Mucosa of descending colon (tissue), 3 donors: Measurements from ENCODE around the gene PACS2. TPM values are rescaled to one million over a fixed set of nuclear protein-coding genes. Genes with fewer than 3 reads are reported as not detected.

Experiments used
- ATAC-seq: fragments of 200-7000 bp; cut with Tn5 transposase; one replicate; pipeline ENCODE4 v1.9.1; 2020; ENCODE audit warnings: mild to moderate bottlenecking, moderate library complexity
- DNase-seq, 3 donors: peaks; one replicate each; pipeline ENCODE4 v3.0.0-alpha.2; 2020
- H3K36me3 ChIP-seq: fragments of 200-600 bp; one replicate; pipeline ENCODE4 v1.8.0; 2021; ENCODE audit warnings: low read depth, mild to moderate bottlenecking
- H3K4me1 ChIP-seq: fragments of 200-600 bp; one replicate; pipeline ENCODE4 v1.8.0; 2021; ENCODE audit warnings: low read depth, mild to moderate bottlenecking
- H3K4me3 ChIP-seq: fragments of 200-600 bp; one replicate; pipeline ENCODE4 v1.8.0; 2021; ENCODE audit warnings: mild to moderate bottlenecking
- H3K9me3 ChIP-seq: fragments of 200-600 bp; one replicate; pipeline ENCODE4 v1.8.0; 2021; ENCODE audit warnings: mild to moderate bottlenecking
- CTCF ChIP-seq: fragments of 200-600 bp; IDR thresholded peaks from one replicate; pipeline ENCODE4 v1.8.0; 2022; ENCODE audit warnings: antibody characterized with exemption, mild to moderate bottlenecking
- intact Hi-C, 2 donors: fragments of 100-400 bp; cut with DNase I in 1 of 2; cut with micrococcal nuclease in 1 of 2; formaldehyde crosslinking; loops; one replicate each; pipeline versions ENCODE4 v1.11.0 to v1.11.1; 2022; cut with DNase I, micrococcal nuclease
- total RNA-seq, 3 donors: library from RNA; stranded (reverse); fragmentation: NEBNext Ultra II Directional in 2 of 3; extraction: Animal tissue kit (Norgen Biotek cat#: 25700) in 2 of 3; gene quantifications; one replicate each; pipeline versions ENCODE4 v1.2.1 to v1.2.4, GENCODE V29; 2021 to 2023
- donor health status: DM: no; HTN: no; CAD: no; lungs with moderate emphysema.
- donor health status: DM: no; HTN: no; CAD: no.
- donor health status: DM: no; HTN: yes; CAD: no.

Gene PACS2
- total RNA-seq, 3 donors from 2014 or later = 71.7 to 84.3 (median 78.9) TPM

GRCh38 chr14:105431256-105431655 lies 116.7 kb downstream of the PACS2 start:
- Histone ChIP-seq H3K36me3 (no peaks in the 10 kb centered on the region), H3K4me3 (no peak overlapping the region), H3K9me3 (no peaks in the 10 kb centered on the region), H3K4me1 (no peaks in the 10 kb centered on the region)
- intact Hi-C loops = no loop called here
- TF ChIP-seq CTCF = no peak
- DNase-seq (no peak), ATAC-seq (no peak)

- Histone ChIP-seq H3K36me3 (no peaks in the 10 kb centered on the region), H3K9me3 (no peaks in the 10 kb centered on the region), H3K4me3 (no peak overlapping the region), H3K4me1 (no peaks in the 10 kb centered on the region)
- no peak for TF ChIP-seq CTCF
- intact Hi-C loops = no loop called here
- ATAC-seq (no peak), DNase-seq (no peak)
Observed at GRCh38 chr14:105432657-105433056, 118.1 kb downstream of the PACS2 start.

GRCh38 chr14:105433161-105433605 lies 118.6 kb downstream of the PACS2 start:
- no peak for DNase-seq
- no peak for ATAC-seq
- TF ChIP-seq CTCF = no peak
- Histone ChIP-seq H3K4me3 (no peak overlapping the region), H3K4me1 (no peaks in the 10 kb centered on the region), H3K9me3 (no peaks in the 10 kb centered on the region), H3K36me3 (no peaks in the 10 kb centered on the region)
- intact Hi-C loops = no loop called here

GRCh38 chr14:105436402-105436801 lies 121.9 kb downstream of the PACS2 start:
- Histone ChIP-seq H3K4me1 (no peaks in the 10 kb centered on the region), H3K9me3 (no peaks in the 10 kb centered on the region), H3K36me3 (no peaks in the 10 kb centered on the region), H3K4me3 (no peak overlapping the region)
- ATAC-seq = no peak
- intact Hi-C loops = no loop called here
- no peak for DNase-seq
- no peak for TF ChIP-seq CTCF

GRCh38 chr14:105436891-105437722 lies 122.6 kb downstream of the PACS2 start:
- H3K4me1 ChIP-seq = no peaks in the 10 kb centered on the region
- H3K9me3 ChIP-seq = no peaks in the 10 kb centered on the region
- no peak overlapping the region for H3K4me3 ChIP-seq
- ATAC-seq (peak; percentile 94), DNase-seq (peak; percentile 48 to 72 (median 56))
- no peaks in the 10 kb centered on the region for H3K36me3 ChIP-seq
- TF ChIP-seq CTCF = no peak
- intact Hi-C loops = no loop called here
